A549 (cell line): ENCODE data around the gene ONECUT3.

Experiments used
- EP300 ChIP-seq, 2 experiments: fragments of >200 bp; sonication (Bioruptor Twin); formaldehyde crosslinking; IDR thresholded peaks; 2 replicates in 1 of 2; 3 replicates in 1 of 2; pipeline ENCODE4 v1.6.1; 2016 to 2017
- MAFK ChIP-seq: fragments of 450-650 bp; IDR thresholded peaks from 2 replicates; pipeline ENCODE4 v1.6.1; 2014; ENCODE audit not compliant: partially characterized antibody
- POLR2A ChIP-seq: IDR thresholded peaks from 2 replicates; pipeline ENCODE4 v1.6.1; 2012; ENCODE audit warnings: mild to moderate bottlenecking, low read length
- TP53 ChIP-seq: fragments of 250-450 bp; sonication (Bioruptor Pico); IDR thresholded peaks from 2 replicates; pipeline ENCODE4 v1.5.0; 2021; ENCODE audit warnings: mild to moderate bottlenecking, moderate library complexity
- TF ChIP-seq, protein P1 (sequence below): fragments of >200 bp; sonication (Bioruptor Twin); formaldehyde crosslinking; IDR thresholded peaks from 3 replicates; pipeline ENCODE4 v1.5.1; 2016

DNA sequence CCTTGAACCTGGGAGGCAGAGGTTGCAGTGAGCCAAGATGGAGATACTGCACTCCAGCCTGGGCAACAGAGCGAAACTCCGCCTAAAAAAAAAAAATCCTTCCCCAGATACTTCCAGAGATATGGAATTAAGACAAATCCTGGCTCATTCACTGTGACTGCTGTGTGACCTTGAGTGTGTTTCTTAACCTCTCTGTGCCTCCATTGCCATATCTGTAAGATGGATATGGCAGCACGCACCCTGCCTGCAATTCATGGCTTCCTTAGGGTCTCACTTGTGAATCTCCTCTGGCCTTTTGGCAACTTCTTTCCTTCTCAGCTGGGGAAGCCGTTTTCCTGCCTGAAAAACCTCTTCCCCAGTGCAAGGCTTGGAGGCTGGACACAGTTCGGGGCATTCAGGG is 33.8 kb upstream of the ONECUT3 start:
- TF ChIP-seq, protein P1, sequence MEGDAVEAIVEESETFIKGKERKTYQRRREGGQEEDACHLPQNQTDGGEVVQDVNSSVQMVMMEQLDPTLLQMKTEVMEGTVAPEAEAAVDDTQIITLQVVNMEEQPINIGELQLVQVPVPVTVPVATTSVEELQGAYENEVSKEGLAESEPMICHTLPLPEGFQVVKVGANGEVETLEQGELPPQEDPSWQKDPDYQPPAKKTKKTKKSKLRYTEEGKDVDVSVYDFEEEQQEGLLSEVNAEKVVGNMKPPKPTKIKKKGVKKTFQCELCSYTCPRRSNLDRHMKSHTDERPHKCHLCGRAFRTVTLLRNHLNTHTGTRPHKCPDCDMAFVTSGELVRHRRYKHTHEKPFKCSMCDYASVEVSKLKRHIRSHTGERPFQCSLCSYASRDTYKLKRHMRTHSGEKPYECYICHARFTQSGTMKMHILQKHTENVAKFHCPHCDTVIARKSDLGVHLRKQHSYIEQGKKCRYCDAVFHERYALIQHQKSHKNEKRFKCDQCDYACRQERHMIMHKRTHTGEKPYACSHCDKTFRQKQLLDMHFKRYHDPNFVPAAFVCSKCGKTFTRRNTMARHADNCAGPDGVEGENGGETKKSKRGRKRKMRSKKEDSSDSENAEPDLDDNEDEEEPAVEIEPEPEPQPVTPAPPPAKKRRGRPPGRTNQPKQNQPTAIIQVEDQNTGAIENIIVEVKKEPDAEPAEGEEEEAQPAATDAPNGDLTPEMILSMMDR, result no peak
- no peak for TF ChIP-seq POLR2A
- no peak for TF ChIP-seq MAFK
- TF ChIP-seq TP53 (CRISPR knock-in tag), result no peak
- TF ChIP-seq EP300 (IDR thresholded peaks at IDR 0.05), result no peak
